ENCODE results near the gene MYD88. TPM values are rescaled to one million over a fixed set of nuclear protein-coding genes. Genes with fewer than 3 reads are reported as not detected.

Gene MYD88
- total RNA-seq, 1 donor from 2014 or later = 70.2 TPM

DNA sequence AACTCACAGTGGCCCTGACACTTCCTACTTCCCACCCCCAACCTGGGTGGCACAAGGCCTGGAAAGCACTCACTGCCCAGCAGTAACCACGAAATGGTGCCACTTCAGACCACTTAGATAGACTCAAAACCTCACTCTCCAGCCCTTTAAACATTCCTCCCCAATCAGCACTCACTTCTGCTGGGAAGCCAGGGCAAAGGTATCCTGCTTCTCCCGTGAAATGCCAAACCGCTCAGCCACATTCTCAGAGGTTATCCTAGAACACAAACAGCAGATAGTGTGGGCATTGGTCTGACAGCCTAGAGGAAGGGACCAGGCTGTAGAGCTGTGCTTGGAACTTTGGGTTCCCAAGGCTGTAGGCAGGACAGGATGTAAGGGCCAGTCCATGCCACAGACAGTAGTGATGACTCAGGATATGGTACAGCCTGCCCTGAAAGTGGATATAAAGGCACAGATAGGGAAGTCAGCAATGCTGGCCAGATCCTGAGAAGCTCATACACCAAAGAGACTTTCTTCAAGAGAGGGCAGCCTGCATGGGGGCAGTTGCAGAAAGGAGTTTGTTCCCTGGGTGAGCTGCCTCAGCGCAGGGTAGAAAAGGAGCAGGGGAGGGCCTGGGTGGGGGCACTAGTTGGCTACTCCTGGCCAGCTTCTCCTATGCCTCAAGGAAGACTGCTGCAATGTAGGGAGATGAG, 10.7 kb upstream of the MYD88 start:
- intact Hi-C loops (cut with DNase I) = no loop called here
- Histone ChIP-seq H3K4me1 (peaks cover 8% of the 10 kb centered on the region), H3K36me3 (peaks cover 100% of the 10 kb centered on the region), H3K4me3 (no peak overlapping the region), H3K9me3 (no peaks in the 10 kb centered on the region), H3K27me3 (no peaks in the 10 kb centered on the region), H3K27ac (peak overlapping the region; percentile 2)
- peak; percentile 77 for DNase-seq
- ATAC-seq = peak; percentile 80
- TF ChIP-seq, protein P1, sequence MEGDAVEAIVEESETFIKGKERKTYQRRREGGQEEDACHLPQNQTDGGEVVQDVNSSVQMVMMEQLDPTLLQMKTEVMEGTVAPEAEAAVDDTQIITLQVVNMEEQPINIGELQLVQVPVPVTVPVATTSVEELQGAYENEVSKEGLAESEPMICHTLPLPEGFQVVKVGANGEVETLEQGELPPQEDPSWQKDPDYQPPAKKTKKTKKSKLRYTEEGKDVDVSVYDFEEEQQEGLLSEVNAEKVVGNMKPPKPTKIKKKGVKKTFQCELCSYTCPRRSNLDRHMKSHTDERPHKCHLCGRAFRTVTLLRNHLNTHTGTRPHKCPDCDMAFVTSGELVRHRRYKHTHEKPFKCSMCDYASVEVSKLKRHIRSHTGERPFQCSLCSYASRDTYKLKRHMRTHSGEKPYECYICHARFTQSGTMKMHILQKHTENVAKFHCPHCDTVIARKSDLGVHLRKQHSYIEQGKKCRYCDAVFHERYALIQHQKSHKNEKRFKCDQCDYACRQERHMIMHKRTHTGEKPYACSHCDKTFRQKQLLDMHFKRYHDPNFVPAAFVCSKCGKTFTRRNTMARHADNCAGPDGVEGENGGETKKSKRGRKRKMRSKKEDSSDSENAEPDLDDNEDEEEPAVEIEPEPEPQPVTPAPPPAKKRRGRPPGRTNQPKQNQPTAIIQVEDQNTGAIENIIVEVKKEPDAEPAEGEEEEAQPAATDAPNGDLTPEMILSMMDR (IDR thresholded peaks at IDR 0.05) = no peak

DNA sequence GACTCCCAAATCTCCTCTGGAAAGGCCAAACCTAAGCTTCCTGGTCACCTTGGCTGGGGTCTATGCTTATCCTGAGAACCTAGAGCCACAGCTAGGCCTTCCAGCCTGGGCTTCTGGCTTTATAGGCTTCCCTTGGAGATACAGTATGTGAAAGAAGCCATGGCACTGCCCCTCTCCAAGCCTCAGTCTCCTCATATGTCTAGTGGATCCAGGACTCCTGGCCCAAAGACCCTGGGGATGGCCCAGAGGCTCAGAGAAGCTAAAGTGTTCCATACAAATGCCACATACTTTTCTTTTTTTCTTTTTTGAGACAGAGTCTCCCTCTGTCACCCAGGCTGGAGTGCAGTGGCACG, 10.2 kb upstream of the MYD88 start:
- Histone ChIP-seq H3K36me3 (peaks cover 100% of the 10 kb centered on the region), H3K4me3 (no peak overlapping the region), H3K27me3 (no peaks in the 10 kb centered on the region), H3K9me3 (no peaks in the 10 kb centered on the region), H3K4me1 (peaks cover 8% of the 10 kb centered on the region), H3K27ac (peak overlapping the region; percentile 2)
- intact Hi-C loops (cut with DNase I) = no loop called here
- DNase-seq (no peak), ATAC-seq (no peak)
- TF ChIP-seq, protein P1 (IDR thresholded peaks at IDR 0.05) = no peak

DNA sequence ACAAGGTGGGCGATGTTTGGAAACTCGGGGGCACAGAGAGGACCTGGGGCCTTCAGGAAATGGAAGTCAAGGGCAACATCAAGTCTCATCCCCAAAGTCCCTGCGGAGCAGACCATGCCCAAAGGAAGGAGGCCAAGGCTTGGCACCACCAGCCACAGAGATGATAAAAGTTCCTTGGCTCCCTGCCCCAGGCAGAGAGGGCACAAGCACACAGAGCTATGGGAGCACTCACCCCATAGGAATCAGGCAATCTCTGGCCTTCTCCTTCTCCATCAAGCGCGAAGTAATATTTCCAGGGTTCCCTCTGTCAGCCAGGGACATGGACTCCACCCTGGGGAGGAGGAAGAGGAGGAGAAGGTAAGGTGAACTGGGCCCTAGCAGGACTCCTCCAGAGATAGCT, 9.4 kb upstream of the MYD88 start:
- TF ChIP-seq, protein P1 (IDR thresholded peaks at IDR 0.05) = no peak
- Histone ChIP-seq H3K4me3 (no peak overlapping the region), H3K4me1 (peaks cover 8% of the 10 kb centered on the region), H3K27me3 (no peaks in the 10 kb centered on the region), H3K9me3 (no peaks in the 10 kb centered on the region), H3K27ac (peak overlapping the region; percentile 32), H3K36me3 (peaks cover 100% of the 10 kb centered on the region)
- DNase-seq (no peak), ATAC-seq (no peak)
- intact Hi-C loops (cut with DNase I) = no loop called here

DNA sequence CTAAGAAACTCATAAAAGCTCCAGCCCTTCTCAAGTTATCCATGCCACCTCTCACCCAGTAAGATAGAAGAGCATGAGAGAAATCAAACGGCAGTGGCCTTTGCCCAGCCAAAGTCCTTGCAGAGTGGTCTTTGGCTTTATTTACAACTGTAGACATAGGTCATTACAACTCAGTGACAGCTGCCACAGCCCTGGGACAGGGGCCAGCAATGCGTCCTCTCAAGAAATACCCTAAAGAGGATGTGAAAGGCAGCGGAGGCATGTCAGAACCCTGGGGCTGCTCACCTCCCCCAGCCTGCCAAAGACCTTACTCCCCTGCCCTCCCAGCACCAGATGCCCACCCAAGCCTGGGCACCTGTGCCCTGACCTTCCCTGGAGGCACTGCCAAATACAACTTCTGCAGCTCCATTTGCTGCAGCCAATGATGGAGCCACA, 7.8 kb upstream of the MYD88 start:
- H3K4me1 ChIP-seq = peaks cover 23% of the 10 kb centered on the region
- no peak overlapping the region for H3K4me3 ChIP-seq
- peaks cover 95% of the 10 kb centered on the region for H3K36me3 ChIP-seq
- no peak overlapping the region for H3K27ac ChIP-seq
- intact Hi-C loops (cut with DNase I) = no loop called here
- H3K27me3 ChIP-seq = no peaks in the 10 kb centered on the region
- no peaks in the 10 kb centered on the region for H3K9me3 ChIP-seq
- ATAC-seq (no peak), DNase-seq (no peak)
- TF ChIP-seq, protein P1 (IDR thresholded peaks at IDR 0.05) = no peak

DNA sequence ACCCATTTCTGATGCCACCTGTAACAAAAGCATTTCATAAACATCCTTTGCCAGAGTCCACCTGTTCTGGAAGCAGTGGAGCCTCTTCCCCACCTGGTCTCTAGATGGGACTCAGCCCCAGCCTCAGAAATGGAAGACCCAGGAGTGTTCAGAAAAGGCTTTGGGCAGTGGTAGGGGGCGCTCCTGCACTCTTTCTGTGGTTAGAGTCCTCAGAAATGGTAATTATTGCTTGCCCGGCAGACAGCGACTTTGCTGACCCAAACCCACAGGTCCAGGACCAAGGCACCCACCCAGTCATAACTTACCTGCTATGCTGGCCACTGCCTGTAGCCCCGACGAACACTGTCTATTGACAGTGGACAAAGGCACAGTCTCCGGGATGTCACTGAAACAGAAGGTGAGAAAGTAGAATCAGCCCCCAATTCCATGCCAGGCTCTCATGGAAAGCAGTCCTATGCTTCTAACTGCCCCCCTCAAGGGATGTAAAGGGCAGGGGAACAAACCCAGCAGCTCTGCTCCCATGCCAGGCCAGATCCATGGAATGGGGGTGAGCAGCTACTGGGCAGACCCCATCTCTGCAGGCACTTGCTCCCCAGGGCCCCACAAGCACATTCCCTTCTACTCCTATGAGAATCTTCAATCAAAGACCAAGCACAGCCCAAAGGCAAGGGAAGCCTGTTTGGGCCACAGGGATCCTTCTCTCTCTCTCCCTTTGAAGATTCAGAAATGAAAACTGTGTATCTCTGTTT, 6.7 kb upstream of the MYD88 start:
- intact Hi-C loops (cut with DNase I) = no loop called here
- Histone ChIP-seq H3K27ac (no peak overlapping the region), H3K4me1 (peaks cover 28% of the 10 kb centered on the region), H3K4me3 (no peak overlapping the region), H3K9me3 (no peaks in the 10 kb centered on the region), H3K27me3 (no peaks in the 10 kb centered on the region), H3K36me3 (peaks cover 83% of the 10 kb centered on the region)
- DNase-seq (peak; percentile 63), ATAC-seq (no peak)
- TF ChIP-seq, protein P1 (IDR thresholded peaks at IDR 0.05) = peak; percentile 30

All from upper lobe of right lung (tissue), 1 donor.